Stimulated activated CD4-positive, alpha-beta T cell treated with anti-CD3 and anti-CD28 coated beads, Interleukin-1b, Interleukin-23, amount 100 ng/mL, for 4 hours (primary cell): ENCODE results near the gene RAPGEF1.
"Not testable (repeated sequence)": the region's sequence is repeated elsewhere in the genome, so short reads cannot be mapped to it uniquely, and the experiment has no call there.

Source experiments
- DNase-seq, 2 donors: peaks; one replicate each; pipeline ENCODE4 v3.0.0-alpha.2; 2020; ENCODE audit warnings: low read depth in 2 of 2

The RAPGEF1 gene, protein sequence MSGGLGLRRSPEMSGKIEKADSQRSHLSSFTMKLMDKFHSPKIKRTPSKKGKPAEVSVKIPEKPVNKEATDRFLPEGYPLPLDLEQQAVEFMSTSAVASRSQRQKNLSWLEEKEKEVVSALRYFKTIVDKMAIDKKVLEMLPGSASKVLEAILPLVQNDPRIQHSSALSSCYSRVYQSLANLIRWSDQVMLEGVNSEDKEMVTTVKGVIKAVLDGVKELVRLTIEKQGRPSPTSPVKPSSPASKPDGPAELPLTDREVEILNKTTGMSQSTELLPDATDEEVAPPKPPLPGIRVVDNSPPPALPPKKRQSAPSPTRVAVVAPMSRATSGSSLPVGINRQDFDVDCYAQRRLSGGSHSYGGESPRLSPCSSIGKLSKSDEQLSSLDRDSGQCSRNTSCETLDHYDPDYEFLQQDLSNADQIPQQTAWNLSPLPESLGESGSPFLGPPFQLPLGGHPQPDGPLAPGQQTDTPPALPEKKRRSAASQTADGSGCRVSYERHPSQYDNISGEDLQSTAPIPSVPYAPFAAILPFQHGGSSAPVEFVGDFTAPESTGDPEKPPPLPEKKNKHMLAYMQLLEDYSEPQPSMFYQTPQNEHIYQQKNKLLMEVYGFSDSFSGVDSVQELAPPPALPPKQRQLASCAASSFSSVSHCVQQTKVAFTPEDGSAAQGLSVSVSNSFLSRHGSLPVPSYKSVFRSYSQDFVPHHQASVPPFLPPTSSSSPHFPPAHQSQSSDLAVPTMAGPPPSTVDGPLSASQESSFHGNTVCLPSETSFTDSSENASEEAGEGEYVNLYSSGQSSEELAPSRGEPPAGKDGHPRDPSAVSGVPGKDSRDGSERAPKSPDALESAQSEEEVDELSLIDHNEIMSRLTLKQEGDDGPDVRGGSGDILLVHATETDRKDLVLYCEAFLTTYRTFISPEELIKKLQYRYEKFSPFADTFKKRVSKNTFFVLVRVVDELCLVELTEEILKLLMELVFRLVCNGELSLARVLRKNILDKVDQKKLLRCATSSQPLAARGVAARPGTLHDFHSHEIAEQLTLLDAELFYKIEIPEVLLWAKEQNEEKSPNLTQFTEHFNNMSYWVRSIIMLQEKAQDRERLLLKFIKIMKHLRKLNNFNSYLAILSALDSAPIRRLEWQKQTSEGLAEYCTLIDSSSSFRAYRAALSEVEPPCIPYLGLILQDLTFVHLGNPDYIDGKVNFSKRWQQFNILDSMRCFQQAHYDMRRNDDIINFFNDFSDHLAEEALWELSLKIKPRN (N-terminal part only)

GRCh38 chr9:131739959-131740648 is at the start of gene RAPGEF1:
RAPGEF1 (minus strand) TSS chr9:131740076; CDS start chr9:131739830, 246 bp downstream.
- peak; percentile 86 to 89 for DNase-seq

DNA sequence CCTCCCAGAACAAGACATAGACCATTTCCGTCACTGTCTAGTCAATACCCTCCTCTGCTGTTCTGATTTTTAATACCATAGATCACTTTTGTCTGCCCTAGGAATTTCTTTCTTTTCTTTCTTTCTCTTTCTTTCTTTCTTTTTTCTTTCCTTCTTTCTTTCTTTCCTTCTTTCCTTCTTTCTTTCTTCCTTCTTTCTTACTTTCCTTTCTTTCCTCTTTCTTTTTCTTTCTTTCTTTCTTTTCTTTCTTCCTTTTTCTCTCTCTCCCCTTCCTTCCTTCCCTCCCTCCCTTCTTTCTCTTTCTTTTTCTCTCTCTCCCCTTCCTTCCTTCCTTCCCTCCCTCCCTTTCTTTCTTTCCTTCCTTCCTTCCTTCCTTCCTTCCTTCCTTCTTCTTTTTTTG is 49.0 kb upstream of the RAPGEF1 start:
- DNase-seq: no peak

DNA sequence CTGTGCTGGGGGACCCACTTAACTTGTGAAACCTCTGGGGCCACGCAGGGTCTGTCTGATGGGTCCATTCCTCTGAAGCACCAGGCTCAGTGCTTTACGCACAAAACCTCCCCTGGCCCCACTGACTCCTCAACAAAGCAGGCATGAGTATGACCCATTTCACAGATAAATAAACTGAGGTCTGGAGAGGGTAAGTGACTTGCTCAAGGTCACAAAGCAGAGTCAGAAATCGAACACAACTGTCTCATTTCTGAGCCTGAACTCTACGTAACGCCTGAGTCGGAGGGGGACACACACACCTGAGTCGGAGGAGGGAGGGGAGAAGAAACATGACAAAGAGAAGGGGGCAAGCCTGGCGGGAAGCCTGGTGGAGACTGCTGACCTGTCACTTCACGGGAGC is 48.0 kb upstream of the RAPGEF1 start:
- DNase-seq: no peak

- DNase-seq: no peak
Observed at GRCh38 chr9:131784748-131785501, 45.0 kb upstream of the RAPGEF1 start.

DNA sequence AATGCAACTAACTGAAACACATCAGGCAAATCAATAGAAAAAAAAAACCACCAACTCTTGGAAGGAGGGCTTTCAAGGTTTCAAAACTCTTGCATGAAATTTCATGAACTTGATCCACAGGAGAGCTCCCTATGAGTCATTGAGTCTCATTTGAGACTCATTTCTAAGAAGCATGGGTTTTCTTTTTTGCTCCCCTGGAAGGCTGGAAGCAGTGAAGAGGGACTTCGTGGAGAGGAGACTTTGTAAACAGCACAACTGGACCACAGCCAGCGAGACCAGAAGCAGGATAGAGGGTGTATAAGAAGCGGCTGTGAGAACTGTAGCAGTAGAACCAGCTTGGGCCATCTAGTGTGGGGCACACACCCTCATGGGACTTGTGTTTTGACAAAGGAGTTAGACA is 41.2 kb upstream of the RAPGEF1 start:
- no peak for DNase-seq

- DNase-seq: no peak
Observed at GRCh38 chr9:131776473-131776872, 36.6 kb upstream of the RAPGEF1 start.

DNA sequence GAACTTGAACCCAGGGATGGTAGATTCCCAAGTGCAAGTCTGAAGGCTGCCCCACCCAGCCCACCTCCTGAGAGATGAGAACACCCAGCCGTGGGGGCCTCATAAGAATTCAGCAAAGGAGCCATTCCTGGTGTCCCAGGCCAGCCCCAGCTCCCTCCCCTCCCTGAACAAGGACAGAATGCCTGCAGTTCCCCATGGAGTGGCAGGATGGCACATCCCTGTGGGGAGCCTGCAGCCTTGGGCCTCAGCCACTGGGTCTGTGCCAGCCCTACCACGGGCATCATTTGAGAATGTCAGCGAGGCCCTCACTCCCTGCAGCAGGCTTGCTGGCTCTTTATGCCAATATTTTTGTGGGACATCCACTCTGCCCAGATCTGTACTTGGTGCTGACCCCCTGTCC is 36.2 kb upstream of the RAPGEF1 start:
- no peak for DNase-seq

GRCh38 chr9:131774636-131775035 is 34.8 kb upstream of the RAPGEF1 start:
- no peak for DNase-seq

DNA sequence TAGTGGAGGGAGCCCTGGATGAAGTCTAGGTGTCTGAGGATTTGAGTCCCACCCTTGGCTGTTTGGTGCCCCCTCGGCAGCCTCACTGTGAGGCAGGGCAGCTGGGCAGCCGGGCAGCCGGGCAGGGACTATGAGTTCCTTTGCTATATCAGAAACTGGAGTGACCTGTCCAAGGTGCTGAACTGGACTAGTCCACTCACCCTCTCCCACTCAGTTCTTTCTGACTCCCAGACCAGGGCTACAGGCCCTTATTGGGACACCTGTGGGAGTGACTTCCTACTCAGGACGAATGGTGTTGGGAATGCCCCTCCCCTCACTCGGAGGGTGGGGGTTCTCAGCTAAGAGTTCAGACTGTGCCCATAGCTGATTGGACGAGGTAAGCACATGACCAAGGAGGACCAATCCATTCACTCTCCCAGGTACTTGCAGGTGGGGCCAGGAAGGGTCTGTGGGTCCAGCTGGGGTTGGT is 34.1 kb upstream of the RAPGEF1 start:
- DNase-seq: peak in 1 of 2 donors; percentile 12

- no peak for DNase-seq
Observed at GRCh38 chr9:131772940-131773339, 33.1 kb upstream of the RAPGEF1 start.

GRCh38 chr9:131771646-131772045 is 31.8 kb upstream of the RAPGEF1 start:
- DNase-seq: no peak

DNA sequence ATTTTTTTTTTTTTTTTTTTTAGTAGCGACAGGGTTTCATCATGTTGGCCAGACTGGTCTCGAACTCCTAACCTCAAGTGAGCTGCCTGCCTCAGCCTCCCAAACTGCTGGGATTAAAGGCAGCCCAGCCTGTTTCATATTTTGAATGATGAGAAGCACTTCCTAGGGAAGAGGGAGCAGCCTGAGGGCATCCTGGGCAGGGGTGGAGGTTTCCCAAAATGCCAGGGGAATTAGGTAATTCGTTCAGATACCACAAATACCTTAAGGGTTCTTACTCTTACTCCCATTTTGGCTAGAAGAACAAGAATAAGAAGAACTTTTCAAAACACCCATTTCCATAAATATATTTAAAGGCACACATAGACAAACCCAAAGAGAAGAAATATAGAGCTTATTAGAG is 29.5 kb upstream of the RAPGEF1 start:
- no peak for DNase-seq

DNA sequence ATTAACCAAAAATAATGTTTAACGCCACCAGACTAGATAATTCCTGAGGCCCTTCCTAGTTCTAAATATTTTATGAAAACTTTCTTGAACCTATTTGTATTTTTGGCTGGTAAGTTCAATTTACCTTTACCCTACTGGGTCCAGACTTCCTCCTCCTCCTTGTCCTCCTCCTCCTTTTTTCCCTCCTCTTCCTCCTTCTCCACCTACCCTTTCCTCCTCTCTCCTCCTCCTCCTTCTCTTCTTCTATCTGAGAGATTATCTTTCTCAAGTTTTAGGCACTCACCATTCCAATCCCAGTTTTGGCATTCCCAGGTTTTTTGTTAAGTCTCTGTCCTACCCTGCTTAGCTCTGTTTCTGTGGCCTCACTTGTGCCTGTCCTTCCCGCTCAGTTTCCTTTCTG is 24.7 kb upstream of the RAPGEF1 start:
- DNase-seq: no peak

DNA sequence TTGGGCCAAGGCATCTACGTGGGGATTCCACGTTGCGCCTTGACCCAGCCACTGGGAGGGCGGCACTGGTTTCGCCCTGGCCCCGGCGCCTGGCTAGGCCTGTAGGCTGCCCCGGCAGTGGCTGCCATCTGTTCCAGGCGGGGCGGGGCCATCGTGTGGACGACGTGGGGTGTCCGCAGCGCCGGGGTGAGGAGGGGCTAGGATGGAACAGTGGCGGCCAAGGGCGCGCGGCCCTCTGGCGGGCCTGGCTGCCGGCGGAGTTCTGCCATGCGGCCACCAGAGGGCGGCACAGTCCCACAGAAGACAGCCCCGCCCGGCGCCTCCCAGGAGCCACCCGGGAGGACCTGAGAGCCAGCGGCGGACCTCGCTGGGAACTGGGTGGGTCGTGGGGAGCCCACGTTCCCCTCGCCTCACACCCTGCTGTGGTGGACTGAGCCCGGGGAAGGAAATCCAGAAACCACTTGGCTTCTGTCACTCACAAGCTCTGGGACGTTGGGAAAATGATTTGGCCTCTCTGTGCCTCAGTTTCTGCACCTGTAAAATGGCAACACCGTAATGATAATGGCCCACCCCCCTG is 22.6 kb upstream of the RAPGEF1 start:
- peak; percentile 71 to 81 for DNase-seq

DNA sequence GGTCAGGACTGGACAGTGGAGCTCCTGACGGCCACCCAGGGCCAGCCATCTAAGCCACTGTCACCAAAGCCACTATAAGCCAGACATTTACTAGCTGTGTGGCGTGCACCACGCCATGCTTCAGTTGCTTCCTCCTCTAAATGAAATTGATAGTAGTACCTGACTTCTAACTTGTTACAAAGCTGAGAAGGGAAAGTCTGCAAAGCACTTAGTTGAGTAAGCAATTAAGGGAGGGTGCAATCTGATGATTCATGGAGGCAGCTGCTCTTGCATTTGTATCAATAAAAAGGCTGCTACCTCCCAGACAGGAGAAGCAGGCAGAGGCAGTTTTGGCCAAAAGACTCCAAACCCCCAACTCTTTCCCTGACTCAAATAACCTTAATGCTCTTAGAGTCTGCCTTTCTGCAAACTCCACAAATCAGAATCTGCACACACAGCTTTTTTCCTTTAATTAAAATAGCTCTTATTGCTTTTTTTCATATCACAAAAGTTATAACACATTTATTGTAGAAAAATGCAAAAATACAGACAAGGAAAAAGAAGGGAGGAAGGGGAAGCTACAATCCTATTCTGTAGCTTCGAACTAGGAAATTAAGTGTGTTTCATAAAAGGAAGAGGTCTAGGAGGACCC is 19.3 kb upstream of the RAPGEF1 start:
- no peak for DNase-seq

DNA sequence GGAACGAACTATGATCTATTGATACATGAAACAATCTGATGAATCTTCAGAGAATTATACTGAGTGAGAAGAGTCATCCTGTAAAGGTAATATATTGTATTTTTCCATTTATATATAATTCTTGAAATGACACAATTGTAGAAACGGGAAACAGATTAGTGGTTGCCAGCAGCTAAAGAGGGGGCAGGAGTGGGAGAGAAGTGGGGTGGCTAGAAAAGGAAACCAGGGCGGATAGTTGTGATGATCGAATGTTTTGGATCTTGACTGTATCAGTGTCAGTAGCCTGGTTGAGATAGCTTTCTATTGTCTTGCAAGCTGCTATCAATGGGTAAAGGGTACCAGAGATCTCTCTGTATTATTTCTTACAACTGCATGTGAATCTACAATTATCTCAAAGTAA is 17.7 kb upstream of the RAPGEF1 start:
- no peak for DNase-seq

DNA sequence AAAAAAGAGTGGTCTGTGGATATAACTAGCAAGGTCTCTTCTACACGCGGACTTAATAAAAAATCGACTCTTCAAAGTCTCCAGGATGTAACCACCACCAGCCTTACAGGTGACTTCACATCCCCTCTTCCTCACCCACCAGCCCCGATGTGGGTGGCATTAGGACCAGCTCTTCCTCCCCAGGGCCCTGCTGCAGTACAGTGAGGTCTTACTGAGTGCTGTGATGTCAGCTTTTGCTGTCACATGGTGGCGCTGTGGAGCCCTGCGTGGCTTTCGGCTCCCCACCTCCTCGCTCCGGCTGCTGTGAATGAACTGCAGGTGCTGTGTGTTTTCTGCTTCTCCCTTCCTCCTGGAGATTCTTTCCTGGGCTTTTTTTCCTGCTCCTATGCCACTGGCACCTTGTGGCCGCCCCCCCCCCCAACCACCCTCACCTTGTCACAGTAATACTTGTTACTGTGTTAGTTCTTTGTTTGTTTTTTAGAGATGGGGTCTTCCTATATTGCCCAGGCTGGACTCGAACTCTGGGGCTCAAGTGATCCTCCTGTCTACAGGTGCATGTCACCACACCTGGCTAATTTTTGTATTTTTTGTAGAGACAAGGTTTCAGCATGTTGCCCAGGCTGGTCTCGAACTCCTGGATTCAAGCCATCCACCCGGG is 15.8 kb upstream of the RAPGEF1 start:
- DNase-seq: peak; percentile 84

- DNase-seq: no peak
Observed at GRCh38 chr9:131754846-131755245, 15.0 kb upstream of the RAPGEF1 start.

DNA sequence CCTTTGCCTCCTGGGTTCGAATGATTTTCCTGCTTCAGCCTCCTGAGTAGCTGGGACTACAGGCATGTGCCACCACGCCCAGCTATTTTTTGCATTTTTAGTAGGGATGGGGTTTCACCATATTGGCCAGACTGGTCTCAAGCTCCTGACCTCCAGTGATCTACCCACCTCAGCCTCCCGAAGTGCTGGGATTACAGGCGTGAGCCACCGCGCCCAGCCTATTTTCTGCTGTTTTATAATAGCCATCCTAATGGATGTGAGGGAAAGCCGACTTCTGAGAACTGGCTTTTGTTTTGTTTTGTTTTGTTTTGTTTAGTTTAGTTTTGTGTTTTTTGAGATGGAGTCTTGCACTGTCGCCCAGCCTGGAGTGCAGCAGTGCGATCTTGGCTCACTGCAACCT is 13.9 kb upstream of the RAPGEF1 start:
- not testable (repeated sequence) for DNase-seq
